ENCODE results near the gene C2. TPM values are rescaled to one million over a fixed set of nuclear protein-coding genes. Genes with fewer than 3 reads are reported as not detected.
A peak's percentile ranks its signal among the peaks of the same experiment; 100 is the strongest.

C2 gene
- total RNA-seq, 4 donors from 2014 or later, result 2.5 to 6.2 (median 4.4) TPM

DNA sequence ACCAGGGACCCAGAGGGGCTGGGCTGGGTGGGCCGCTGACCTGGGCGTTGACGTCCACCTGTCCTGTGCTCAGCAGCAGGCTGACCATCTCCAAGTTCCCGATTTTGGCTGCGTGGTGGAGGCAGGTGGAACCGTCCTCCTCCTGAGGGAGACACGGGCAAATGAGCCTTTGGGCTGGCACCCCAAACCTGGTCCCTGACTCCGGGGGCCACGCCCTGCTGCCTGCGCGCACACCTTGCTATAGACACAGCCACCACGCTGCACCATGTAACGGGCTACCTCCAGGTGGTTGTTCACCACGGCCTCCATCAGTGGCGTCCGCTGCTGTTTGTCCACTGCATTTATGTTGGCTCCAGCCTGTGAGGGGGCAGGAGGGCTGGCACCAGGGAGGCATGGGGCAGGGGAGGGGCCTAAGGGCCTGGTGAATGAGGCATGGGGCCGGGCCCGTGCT, 41.0 kb upstream of the C2 start:
- DNase-seq, result no peak
- Histone ChIP-seq H3K27me3 (no peaks in the 10 kb centered on the region), H3K27ac (no peak overlapping the region), H3K9me3 (no peaks in the 10 kb centered on the region), H3K36me3 (peaks cover 49 to 79% of the 10 kb centered on the region in 2 donors), H3K4me1 (no peaks in the 10 kb centered on the region), H3K4me3 (replicated peaks in 1 of 3) (no peak overlapping the region)
- WGBS, 2 donors, result 93 to 94% methylated on average over 13 to 17 of the region's 18 CpGs
- TF ChIP-seq POLR2A (IDR thresholded peaks at IDR 0.05), result no peak
- TF ChIP-seq, protein P1, sequence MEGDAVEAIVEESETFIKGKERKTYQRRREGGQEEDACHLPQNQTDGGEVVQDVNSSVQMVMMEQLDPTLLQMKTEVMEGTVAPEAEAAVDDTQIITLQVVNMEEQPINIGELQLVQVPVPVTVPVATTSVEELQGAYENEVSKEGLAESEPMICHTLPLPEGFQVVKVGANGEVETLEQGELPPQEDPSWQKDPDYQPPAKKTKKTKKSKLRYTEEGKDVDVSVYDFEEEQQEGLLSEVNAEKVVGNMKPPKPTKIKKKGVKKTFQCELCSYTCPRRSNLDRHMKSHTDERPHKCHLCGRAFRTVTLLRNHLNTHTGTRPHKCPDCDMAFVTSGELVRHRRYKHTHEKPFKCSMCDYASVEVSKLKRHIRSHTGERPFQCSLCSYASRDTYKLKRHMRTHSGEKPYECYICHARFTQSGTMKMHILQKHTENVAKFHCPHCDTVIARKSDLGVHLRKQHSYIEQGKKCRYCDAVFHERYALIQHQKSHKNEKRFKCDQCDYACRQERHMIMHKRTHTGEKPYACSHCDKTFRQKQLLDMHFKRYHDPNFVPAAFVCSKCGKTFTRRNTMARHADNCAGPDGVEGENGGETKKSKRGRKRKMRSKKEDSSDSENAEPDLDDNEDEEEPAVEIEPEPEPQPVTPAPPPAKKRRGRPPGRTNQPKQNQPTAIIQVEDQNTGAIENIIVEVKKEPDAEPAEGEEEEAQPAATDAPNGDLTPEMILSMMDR (IDR thresholded peaks at IDR 0.05), result no peak
- intact Hi-C loops (cut with DNase I), result no loop called here

DNA sequence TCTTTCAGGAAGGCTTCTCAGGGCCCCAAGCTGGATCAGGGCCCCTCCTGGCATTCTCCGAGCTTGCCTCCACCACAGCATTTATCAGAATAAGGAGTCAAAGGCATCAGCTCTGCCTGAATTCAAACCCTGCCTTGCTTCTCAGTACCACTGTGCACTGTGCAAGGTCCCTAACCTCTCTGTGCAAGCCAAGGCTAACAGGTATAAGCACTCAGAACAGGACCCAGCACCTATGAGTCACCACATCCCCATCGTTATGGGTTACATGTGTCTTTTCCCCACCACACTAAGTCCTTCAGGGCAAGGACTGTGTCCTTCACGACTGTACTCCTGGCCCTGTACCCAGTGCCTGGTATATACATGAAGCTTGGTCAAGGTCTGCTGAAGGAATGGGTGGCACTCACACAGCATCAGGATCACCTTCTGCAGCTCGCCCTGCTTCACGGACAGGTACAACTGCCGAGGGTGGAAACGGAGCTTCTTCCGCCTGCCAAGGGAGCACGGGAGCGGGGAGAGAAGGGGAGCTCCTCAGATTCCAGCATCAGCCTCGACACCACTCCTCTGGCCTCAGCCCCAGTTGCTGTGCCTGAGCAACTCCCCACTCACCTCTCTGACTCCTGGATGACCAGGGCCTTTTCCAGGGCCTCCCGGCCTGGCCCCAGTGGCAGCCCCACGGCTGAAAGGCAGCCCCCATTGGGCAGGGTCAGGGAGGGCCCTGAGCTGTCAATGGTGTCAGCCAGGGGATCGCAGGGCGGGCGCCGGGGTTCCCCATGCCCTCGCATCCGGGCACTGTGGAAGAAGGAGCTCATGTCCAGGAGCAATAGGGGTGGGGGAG, 40.1 kb upstream of the C2 start:
- Histone ChIP-seq H3K36me3 (peaks cover 53 to 78% of the 10 kb centered on the region in 2 donors), H3K4me3 (replicated peaks in 1 of 3) (no peak overlapping the region), H3K27me3 (no peaks in the 10 kb centered on the region), H3K27ac (no peak overlapping the region), H3K4me1 (no peaks in the 10 kb centered on the region), H3K9me3 (no peaks in the 10 kb centered on the region)
- TF ChIP-seq POLR2A (IDR thresholded peaks at IDR 0.05), result no peak
- TF ChIP-seq, protein P1 (IDR thresholded peaks at IDR 0.05), result no peak
- WGBS, 2 donors, result 95 to 96% methylated on average over 16 to 18 of the region's 19 CpGs
- intact Hi-C loops (cut with DNase I), result no loop called here
- DNase-seq, result no peak

DNA sequence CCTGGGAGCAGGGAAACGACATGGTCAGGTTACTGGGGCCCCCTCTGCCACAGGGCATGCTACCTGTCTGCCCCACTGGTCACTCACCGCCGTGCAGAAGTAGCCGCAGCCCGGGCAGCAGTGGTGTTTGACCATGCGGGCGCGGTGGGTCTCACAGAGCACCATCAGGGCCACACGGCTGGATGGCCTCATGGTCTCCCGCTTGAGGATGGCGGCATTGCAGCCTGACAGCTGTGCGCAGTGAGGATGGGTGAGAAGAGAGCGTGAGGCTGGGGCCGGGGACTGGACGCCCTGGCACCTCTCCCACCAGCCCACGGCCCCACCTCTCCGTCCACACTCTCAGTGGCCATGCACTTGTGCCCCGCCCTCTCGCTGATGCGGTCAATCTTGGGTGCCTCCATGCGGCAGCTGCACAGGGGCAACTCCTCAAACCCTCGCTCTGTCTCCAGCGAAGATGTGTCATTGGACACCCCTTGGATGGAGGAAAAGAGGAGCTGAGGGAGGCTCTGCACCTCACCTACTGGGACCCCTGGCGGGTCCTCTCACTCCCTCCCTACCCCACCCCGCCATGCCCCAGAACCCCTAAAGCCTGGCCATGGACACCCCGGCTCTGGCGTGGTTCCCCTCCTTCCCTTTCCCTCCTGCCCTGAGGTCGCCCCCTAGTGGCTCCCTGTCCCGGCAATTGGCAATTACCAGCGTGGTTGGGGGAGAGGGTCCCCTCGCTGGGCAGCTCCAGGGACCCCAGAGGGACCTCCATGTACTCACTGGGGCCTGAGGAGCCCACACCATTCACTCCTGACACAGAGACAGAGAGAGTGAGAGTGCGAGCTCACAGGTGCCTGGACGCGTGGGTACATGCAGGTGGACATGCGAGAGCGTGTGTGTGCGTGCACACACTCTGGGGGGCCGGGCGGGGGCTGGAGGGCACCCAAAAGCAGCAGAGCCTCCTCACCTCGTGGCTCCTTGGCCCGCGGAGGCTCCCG, 39.0 kb upstream of the C2 start:
- Histone ChIP-seq H3K27ac (no peak overlapping the region), H3K36me3 (peaks cover 46 to 75% of the 10 kb centered on the region in 2 donors), H3K9me3 (no peaks in the 10 kb centered on the region), H3K27me3 (no peaks in the 10 kb centered on the region), H3K4me3 (replicated peaks in 1 of 3) (no peak overlapping the region), H3K4me1 (no peaks in the 10 kb centered on the region)
- 83 to 85% methylated on average over 33 to 38 of the region's 43 CpGs for WGBS, 2 donors
- TF ChIP-seq, protein P1 (IDR thresholded peaks at IDR 0.05), result peak; percentile 24 to 71 (median 48)
- TF ChIP-seq POLR2A (IDR thresholded peaks at IDR 0.05), result no peak
- intact Hi-C loops (cut with DNase I), result no loop called here
- peak in 1 of 2 donors; percentile 29 for DNase-seq

DNA sequence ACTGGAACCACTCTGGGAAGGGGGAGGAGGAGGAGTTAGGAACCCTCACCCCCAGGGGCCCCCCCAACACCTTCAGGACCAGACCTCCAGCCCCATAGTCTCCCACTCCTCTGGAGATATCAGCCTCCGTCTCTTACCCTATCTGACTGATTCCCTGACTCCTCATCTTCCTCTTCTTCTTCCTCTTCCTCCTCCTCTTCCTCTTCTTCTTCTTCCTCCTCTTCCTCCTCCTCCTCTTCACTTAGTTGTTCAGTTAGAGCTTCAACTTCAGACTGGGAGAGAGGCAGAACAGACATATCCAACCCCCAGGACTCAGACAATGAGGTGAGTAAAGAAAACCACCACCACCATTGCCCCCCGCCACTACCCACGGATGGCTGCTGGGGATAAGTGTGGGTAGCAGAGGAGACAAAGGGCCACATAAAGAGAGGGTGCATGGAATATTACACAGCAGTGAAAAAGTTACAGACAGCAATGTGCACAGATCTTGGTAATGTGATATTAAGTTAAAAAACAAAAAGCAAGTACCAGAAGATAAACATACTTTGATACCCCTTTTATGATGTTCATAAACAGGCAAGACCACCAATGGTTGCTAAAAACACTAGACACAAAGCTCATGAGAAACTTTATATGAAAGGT, 38.1 kb upstream of the C2 start:
- H3K4me1 ChIP-seq, result no peaks in the 10 kb centered on the region
- WGBS, 2 donors, result 96 to 97% methylated on average over 3 of the region's 3 CpGs
- TF ChIP-seq, protein P1 (IDR thresholded peaks at IDR 0.05), result no peak
- TF ChIP-seq POLR2A (IDR thresholded peaks at IDR 0.05), result no peak
- H3K27ac ChIP-seq, result no peak overlapping the region
- H3K9me3 ChIP-seq, result no peaks in the 10 kb centered on the region
- intact Hi-C loops (cut with DNase I), result no loop called here
- H3K4me3 ChIP-seq (replicated peaks in 1 of 3), result no peak overlapping the region
- H3K27me3 ChIP-seq, result no peaks in the 10 kb centered on the region
- no peak for DNase-seq
- H3K36me3 ChIP-seq, result peaks cover 37 to 67% of the 10 kb centered on the region in 2 donors
